ENCODE data around the gene PLCB3. TPM values are rescaled to one million over a fixed set of nuclear protein-coding genes. Genes with fewer than 3 reads are reported as not detected.

The PLCB3 gene
- total and polyA plus RNA-seq, 9 donors: 9.9 to 17.6 (median 12.9) TPM

DNA sequence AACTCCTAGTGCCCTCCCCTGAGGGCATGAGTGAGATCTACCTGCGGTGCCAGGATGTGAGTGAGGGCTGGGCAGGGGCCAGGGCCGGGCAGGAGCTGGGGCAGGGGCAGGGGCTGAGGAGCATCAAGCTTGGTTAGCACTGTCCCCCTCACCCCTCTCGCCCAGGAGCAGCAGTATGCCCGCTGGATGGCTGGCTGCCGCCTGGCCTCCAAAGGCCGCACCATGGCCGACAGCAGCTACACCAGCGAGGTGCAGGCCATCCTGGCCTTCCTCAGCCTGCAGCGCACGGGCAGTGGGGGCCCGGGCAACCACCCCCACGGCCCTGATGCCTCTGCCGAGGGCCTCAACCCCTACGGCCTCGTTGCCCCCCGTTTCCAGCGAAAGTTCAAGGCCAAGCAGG is 31.1 kb upstream of the PLCB3 start:
- H3K36me3 ChIP-seq (ENCODE audit: control insufficient read depth, insufficient read depth, low read length): peaks cover 26% of the 10 kb centered on the region
- no peak overlapping the region for H3K27ac ChIP-seq (ENCODE audit: low read length)
- H3K4me3 ChIP-seq (ENCODE audit: low read length): no peak overlapping the region
- no peak for DNase-seq
- H3K27me3 ChIP-seq (ENCODE audit: control insufficient read depth, insufficient read depth, low read length): no peaks in the 10 kb centered on the region
- H3K4me1 ChIP-seq (ENCODE audit: control insufficient read depth, insufficient read depth, low read length): peaks cover 45% of the 10 kb centered on the region
- 90% methylated on average over 16 of the region's 17 CpGs for WGBS (ENCODE audit: insufficient coverage)
- H3K9me3 ChIP-seq (replicated peaks; ENCODE audit: control insufficient read depth, low read depth, low read length): no peaks in the 10 kb centered on the region

DNA sequence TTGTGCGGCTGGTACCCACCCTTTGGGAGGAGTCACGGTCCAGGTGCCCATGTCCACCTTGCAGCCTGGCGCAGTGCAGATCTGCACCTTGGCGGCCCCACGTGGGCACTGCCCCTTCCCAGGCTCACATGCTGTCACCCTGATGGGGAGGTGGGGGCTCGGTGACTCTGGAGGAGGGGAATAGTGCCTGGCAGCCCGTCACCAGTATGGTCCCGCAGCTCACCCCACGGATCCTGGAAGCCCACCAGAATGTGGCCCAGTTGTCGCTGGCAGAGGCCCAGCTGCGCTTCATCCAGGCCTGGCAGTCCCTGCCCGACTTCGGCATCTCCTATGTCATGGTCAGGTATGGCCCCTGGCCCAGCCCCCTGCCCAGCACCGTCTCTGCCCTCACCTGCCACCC is 30.5 kb upstream of the PLCB3 start:
- Histone ChIP-seq H3K4me1 (ENCODE audit: control insufficient read depth, insufficient read depth, low read length) (peaks cover 50% of the 10 kb centered on the region), H3K9me3 (replicated peaks; ENCODE audit: control insufficient read depth, low read depth, low read length) (no peaks in the 10 kb centered on the region), H3K27me3 (ENCODE audit: control insufficient read depth, insufficient read depth, low read length) (no peaks in the 10 kb centered on the region), H3K4me3 (ENCODE audit: low read length) (no peak overlapping the region), H3K27ac (ENCODE audit: low read length) (no peak overlapping the region), H3K36me3 (ENCODE audit: control insufficient read depth, insufficient read depth, low read length) (peaks cover 26% of the 10 kb centered on the region)
- WGBS (ENCODE audit: insufficient coverage): 81% methylated on average over 9 of the region's 14 CpGs
- DNase-seq: no peak

DNA sequence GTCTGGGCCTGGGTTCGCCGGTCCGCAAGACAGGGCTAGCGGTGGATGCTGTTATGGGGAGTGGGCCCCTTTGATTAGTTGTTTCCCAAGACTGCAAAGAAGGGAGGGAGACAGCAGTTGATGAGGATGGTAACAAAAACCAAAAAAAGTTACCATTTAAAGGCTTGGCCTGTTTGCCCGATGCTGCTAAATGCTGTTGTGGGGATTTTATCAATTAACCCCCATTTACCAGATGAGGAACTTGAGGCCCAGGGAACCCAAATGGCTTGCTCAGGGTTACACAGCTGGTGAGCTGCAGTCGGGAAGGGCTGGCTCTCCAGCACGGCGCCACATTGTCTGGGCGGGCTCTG is 28.7 kb upstream of the PLCB3 start:
- Histone ChIP-seq H3K36me3 (ENCODE audit: control insufficient read depth, insufficient read depth, low read length) (peaks cover 26% of the 10 kb centered on the region), H3K4me1 (ENCODE audit: control insufficient read depth, insufficient read depth, low read length) (peaks cover 64% of the 10 kb centered on the region), H3K27ac (ENCODE audit: low read length) (peak overlapping the region; percentile 80), H3K4me3 (ENCODE audit: low read length) (no peak overlapping the region), H3K27me3 (ENCODE audit: control insufficient read depth, insufficient read depth, low read length) (no peaks in the 10 kb centered on the region), H3K9me3 (replicated peaks; ENCODE audit: control insufficient read depth, low read depth, low read length) (no peaks in the 10 kb centered on the region)
- 64% methylated on average over 8 of the region's 9 CpGs for WGBS (ENCODE audit: insufficient coverage)
- no peak for DNase-seq

DNA sequence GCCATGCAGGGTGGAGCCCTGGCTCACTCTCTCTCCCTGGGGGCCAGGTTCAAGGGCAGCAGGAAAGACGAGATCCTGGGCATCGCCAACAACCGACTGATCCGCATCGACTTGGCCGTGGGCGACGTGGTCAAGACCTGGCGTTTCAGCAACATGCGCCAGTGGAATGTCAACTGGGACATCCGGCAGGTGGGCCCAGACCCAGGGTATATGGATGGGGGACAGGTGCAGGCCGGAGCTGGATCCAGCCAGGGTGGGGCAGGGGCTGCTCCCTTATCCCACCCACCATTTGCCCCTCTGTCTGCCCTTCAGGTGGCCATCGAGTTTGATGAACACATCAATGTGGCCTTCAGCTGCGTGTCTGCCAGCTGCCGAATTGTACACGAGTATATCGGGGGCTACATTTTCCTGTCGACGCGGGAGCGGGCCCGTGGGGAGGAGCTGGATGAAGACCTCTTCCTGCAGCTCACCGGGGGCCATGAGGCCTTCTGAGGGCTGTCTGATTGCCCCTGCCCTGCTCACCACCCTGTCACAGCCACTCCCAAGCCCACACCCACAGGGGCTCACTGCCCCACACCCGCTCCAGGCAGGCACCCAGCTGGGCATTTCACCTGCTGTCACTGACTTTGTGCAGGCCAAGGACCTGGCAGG is 28.2 kb upstream of the PLCB3 start:
- Histone ChIP-seq H3K4me1 (ENCODE audit: control insufficient read depth, insufficient read depth, low read length) (peaks cover 65% of the 10 kb centered on the region), H3K36me3 (ENCODE audit: control insufficient read depth, insufficient read depth, low read length) (peaks cover 26% of the 10 kb centered on the region), H3K4me3 (ENCODE audit: low read length) (no peak overlapping the region), H3K9me3 (replicated peaks; ENCODE audit: control insufficient read depth, low read depth, low read length) (no peaks in the 10 kb centered on the region), H3K27me3 (ENCODE audit: control insufficient read depth, insufficient read depth, low read length) (no peaks in the 10 kb centered on the region), H3K27ac (ENCODE audit: low read length) (peak overlapping the region; percentile 80)
- DNase-seq: peak; percentile 35
- 70% methylated on average over 23 of the region's 24 CpGs for WGBS (ENCODE audit: insufficient coverage)

DNA sequence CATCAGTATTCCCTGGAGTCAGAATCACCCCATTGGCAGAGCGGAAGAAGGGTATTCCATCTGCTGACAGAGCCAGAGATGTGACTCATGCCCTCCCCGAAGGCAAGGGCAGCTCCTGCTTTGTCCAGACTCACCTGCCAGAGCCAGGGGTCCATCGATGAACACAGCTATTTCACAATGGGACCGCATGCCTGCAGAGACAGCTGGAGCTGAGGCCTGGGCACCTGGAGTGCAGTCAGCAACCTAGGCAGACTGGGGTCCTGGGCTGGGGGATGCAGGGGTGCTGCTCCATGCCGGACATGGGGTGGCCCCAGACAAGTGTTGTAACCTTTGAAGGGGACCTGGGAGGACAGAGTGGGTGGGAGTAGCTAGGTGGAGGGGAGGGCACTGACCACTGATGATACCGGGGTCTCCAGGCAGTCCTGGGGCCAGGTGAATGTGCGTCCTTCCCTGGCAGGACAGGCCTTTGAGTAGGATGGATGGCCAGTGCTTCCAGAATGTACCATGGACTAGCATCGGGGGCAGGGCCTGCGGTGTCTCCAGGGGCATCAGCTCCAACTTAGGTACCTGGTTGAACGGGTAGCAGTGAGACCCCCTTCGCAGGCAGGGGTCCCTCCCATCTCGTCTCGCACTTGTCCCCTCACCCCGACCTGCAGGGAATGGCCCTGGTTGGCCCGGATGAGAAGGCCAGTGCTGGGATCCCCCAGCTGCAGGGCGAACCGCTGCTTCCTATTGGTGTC is 27.0 kb upstream of the PLCB3 start:
- DNase-seq: no peak
- H3K27me3 ChIP-seq (ENCODE audit: control insufficient read depth, insufficient read depth, low read length): no peaks in the 10 kb centered on the region
- H3K27ac ChIP-seq (ENCODE audit: low read length): peak overlapping the region; percentile 92
- WGBS (ENCODE audit: insufficient coverage): 92% methylated on average over 17 of the region's 17 CpGs
- peaks cover 26% of the 10 kb centered on the region for H3K36me3 ChIP-seq (ENCODE audit: control insufficient read depth, insufficient read depth, low read length)
- H3K4me3 ChIP-seq (ENCODE audit: low read length): no peak overlapping the region
- no peaks in the 10 kb centered on the region for H3K9me3 ChIP-seq (replicated peaks; ENCODE audit: control insufficient read depth, low read depth, low read length)
- H3K4me1 ChIP-seq (ENCODE audit: control insufficient read depth, insufficient read depth, low read length): peaks cover 62% of the 10 kb centered on the region

DNA sequence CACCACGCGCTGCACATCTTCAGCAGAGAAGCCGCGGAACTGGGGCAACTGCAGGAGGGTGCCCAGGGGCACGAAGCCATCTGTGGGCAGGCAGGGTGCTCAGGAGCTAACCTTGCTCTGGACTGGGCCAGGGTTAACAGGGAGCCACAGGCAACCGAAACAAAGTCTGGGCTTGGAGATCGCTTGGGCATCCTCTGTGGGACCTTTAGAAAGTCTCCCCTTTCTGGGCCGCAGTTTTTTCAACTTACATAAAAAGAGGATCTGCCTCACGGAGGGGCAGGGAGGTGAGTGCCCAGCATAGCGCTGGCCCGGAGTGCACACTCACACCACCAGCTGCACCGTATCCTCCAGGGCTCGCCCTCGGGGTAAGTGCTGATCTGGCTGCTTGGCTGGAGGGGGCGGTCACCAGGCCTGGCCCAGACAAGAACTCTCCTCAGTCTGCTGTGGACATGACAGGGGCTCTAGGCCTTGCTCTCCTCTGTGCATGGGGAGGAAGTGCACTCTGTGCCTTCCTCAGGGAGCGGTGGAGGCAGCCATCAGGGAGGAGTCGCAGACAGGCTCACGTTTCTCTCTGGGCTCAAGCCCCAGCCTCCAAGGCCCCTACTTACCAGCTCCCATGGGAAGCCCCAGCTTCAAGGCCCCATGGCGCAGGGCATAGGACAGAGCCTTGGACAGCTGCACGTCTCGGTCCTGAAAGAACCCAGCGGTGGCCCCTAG is 26.3 kb upstream of the PLCB3 start:
- no peaks in the 10 kb centered on the region for H3K27me3 ChIP-seq (ENCODE audit: control insufficient read depth, insufficient read depth, low read length)
- no peak for DNase-seq
- peak overlapping the region; percentile 91 for H3K4me3 ChIP-seq (ENCODE audit: low read length)
- WGBS (ENCODE audit: insufficient coverage): 52% methylated on average over 14 of the region's 22 CpGs
- H3K36me3 ChIP-seq (ENCODE audit: control insufficient read depth, insufficient read depth, low read length): peaks cover 26% of the 10 kb centered on the region
- H3K4me1 ChIP-seq (ENCODE audit: control insufficient read depth, insufficient read depth, low read length): peaks cover 68% of the 10 kb centered on the region
- H3K9me3 ChIP-seq (replicated peaks; ENCODE audit: control insufficient read depth, low read depth, low read length): no peaks in the 10 kb centered on the region
- peak overlapping the region; percentile 92 for H3K27ac ChIP-seq (ENCODE audit: low read length)

DNA sequence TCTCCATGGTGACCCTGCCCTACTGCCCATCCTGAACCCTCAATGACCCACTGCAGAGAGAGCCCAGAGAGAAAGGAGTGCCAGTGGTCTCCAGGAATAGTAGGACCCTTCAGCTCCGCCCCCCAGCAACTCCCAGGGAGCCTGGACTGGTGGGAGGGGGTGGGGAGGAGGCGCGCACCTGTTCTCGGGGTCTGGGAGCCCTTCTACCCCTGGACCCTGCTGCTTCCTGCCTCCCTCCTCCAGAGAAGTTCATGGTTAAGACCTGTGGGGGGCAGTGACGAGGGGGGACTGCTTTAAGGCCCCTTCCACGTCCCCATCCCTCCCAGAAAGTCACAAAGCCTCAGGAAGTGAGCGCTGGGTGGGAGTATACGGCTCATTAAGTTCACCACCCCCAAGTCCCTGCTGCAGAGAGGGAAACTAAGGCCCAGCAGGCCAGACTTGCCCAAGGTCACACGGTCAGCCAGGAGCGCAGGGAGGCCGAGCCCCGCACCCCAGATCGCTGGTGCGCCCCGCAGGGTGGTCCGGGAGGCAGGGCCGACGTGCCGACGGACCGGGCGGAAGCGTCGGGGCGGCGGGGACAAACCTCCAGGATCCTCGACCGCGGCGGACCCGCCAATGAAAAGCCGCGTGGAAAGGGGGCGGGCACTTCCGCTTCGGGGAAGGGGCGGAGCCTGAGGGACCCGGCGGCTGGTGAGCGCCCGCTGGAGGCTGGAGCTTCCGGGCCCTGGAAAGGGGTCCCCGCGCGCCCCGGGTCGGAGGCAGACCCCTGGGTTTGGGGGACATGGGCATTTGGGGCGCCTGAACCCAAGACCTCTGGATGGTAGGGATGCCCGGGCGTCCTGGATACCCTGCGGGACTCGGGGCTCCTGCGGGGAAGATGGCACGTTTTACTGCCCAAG is 25.5 kb upstream of the PLCB3 start, which contains the start of the genes NUDT22 and TRPT1:
NUDT22 (plus strand) TSS at position 667 of the 899 bp plus-strand sequence. CDS start 379 bp downstream, outside the sequence.
TRPT1 (minus strand) TSS at position 579 of the 899 bp plus-strand sequence; CDS start at position 253, 326 bp downstream.
- Histone ChIP-seq H3K36me3 (ENCODE audit: control insufficient read depth, insufficient read depth, low read length) (peaks cover 19% of the 10 kb centered on the region), H3K4me1 (ENCODE audit: control insufficient read depth, insufficient read depth, low read length) (peaks cover 66% of the 10 kb centered on the region), H3K4me3 (ENCODE audit: low read length) (peak within 1 kb of the TSS; percentile 91), H3K27me3 (ENCODE audit: control insufficient read depth, insufficient read depth, low read length) (no peaks in the 10 kb centered on the region), H3K27ac (ENCODE audit: low read length) (peak within 1 kb of the TSS; percentile 93), H3K9me3 (replicated peaks; ENCODE audit: control insufficient read depth, low read depth, low read length) (no peaks in the 10 kb centered on the region)
- DNase-seq: peak; percentile 95
- under 1% methylated on average over 46 of the region's 54 CpGs for WGBS (ENCODE audit: insufficient coverage)

DNA sequence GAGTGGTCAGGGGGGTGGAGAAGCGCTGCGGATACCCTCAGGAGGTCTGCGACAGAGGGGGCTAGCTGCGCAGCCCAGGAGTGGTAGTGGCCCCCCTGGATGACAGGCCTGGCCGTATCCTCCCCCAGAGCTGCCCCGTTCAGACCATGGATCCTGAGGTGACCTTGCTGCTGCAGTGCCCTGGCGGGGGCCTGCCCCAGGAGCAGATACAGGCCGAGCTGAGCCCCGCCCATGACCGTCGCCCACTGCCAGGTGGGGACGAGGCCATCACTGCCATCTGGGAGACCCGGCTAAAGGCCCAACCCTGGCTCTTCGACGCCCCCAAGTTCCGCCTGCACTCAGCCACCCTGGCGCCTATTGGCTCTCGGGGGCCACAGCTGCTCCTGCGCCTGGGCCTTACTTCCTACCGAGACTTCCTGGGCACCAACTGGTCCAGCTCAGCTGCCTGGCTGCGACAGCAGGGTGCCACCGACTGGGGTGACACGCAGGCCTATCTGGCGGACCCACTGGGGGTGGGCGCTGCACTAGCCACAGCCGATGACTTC is 24.8 kb upstream of the PLCB3 start:
- Histone ChIP-seq H3K36me3 (ENCODE audit: control insufficient read depth, insufficient read depth, low read length) (peaks cover 14% of the 10 kb centered on the region), H3K4me3 (ENCODE audit: low read length) (peak overlapping the region; percentile 91), H3K27ac (ENCODE audit: low read length) (peak overlapping the region; percentile 93), H3K27me3 (ENCODE audit: control insufficient read depth, insufficient read depth, low read length) (no peaks in the 10 kb centered on the region), H3K9me3 (replicated peaks; ENCODE audit: control insufficient read depth, low read depth, low read length) (no peaks in the 10 kb centered on the region), H3K4me1 (ENCODE audit: control insufficient read depth, insufficient read depth, low read length) (peaks cover 67% of the 10 kb centered on the region)
- 14% methylated on average over 25 of the region's 26 CpGs for WGBS (ENCODE audit: insufficient coverage)
- peak; percentile 68 for DNase-seq

DNA sequence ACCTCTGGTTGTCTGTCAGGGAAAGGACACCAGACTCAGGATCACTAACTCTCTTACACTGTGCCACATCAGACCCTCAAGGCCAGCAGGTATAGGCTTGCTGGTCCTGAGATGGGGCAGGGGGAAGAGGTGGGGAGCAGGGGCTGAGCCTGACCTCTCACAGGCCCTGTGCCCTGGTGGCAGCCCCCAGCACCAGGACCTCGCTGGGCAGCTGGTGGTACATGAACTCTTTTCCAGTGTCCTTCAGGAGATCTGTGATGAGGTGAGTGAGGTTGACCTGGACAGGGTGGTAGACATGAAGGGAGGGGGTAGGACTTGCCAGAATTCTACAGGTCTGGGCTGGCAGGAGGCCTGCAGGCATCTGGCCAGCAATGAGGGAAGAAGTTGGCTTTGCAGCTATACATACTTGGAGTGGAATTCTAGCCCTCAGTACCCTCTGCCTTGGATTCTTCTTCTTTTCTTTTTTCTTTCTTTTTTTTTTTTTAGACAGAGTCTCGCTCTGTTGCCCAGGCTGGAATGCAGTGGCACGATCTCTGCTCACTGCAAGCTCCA is 23.8 kb upstream of the PLCB3 start:
- Histone ChIP-seq H3K27me3 (ENCODE audit: control insufficient read depth, insufficient read depth, low read length) (no peaks in the 10 kb centered on the region), H3K27ac (ENCODE audit: low read length) (no peak overlapping the region), H3K4me3 (ENCODE audit: low read length) (no peak overlapping the region), H3K36me3 (ENCODE audit: control insufficient read depth, insufficient read depth, low read length) (peaks cover 13% of the 10 kb centered on the region), H3K4me1 (ENCODE audit: control insufficient read depth, insufficient read depth, low read length) (peaks cover 72% of the 10 kb centered on the region), H3K9me3 (replicated peaks; ENCODE audit: control insufficient read depth, low read depth, low read length) (no peaks in the 10 kb centered on the region)
- 85% methylated on average over 1 of the region's 3 CpGs for WGBS (ENCODE audit: insufficient coverage)
- peak; percentile 35 for DNase-seq
